NT2/D1 (cell line): ENCODE data around the gene ZFX.

Experiments used
- SUZ12 ChIP-seq: IDR thresholded peaks from 2 replicates; pipeline ENCODE4 v1.6.1; 2011; ENCODE audit not compliant: insufficient read length, insufficient read depth; ENCODE audit errors: extremely low read depth
- YY1 ChIP-seq: IDR thresholded peaks from 2 replicates; pipeline ENCODE4 v1.6.1; 2011; ENCODE audit not compliant: insufficient read length, insufficient read depth
- ZNF274 ChIP-seq: IDR thresholded peaks from 2 replicates; pipeline ENCODE4 v1.6.1; 2011; ENCODE audit warnings: mild to moderate bottlenecking, low read depth, low read length

DNA sequence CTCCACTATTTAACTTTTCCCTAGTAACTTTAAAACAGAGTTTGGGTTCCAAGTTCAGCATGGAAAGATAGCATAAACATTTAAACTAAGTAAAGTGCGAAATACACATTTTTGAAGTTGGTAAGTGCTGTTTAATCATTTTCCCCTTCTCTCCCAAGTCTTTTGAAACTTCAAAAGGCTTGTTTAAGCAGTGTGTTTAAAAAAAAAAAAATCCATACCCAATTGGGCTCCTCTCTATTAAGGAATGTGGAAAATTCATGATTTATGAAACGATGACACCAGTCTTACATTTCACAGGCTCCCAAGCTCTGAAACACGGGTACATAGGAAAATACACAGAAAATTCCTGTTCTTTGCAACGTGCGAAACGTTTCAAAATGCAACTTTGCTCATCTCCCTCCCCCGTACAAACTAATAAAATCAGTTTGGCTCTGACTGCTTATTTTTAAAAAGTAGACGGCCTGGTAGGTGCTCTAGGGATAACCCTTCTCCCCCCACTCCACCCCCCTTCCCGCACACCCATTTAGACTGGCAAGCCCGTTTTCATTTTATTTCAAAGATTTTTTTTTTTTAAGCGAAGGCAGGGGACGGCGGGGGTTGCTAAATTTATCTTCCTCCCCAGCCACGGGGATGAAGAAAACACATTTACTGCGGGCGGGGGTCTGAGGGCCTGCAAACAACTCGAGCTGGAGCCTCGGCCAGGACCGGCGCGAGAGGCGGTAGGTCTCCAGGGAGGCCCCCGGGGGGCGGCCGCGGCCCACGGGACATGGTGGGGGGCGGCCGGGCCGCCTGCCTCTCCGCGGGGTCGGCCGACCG, 786 bp upstream of the ZFX start:
- TF ChIP-seq ZNF274 (no peak), SUZ12 (no peak), YY1 (no peak)
